HAP-1 (cell line): Measurements from ENCODE around the gene DRG1.
"Not testable (repeated sequence)": the region's sequence is repeated elsewhere in the genome, so short reads cannot be mapped to it uniquely, and the experiment has no call there.

ENCODE experiments used
- DNase-seq, 2 experiments: peaks; one replicate each; pipeline ENCODE4 v3.0.0-alpha.2; 2016 to 2020; ENCODE audit warnings: low spot score in 2 of 2
- H3K27me3 ChIP-seq: fragments of 250-450 bp; sonication (Bioruptor Pico); 2 replicates; pipeline ENCODE4 v1.5.1; 2020; ENCODE audit warnings: low read depth, mild to moderate bottlenecking, moderate library complexity
- H3K36me3 ChIP-seq: fragments of 250-450 bp; sonication (Bioruptor Pico); replicated peaks from 2 replicates; pipeline ENCODE4 v1.5.1; 2020; ENCODE audit warnings: mild to moderate bottlenecking
- H3K4me1 ChIP-seq: fragments of 250-450 bp; sonication (Bioruptor Pico); 2 replicates; pipeline ENCODE4 v1.5.1; 2020; ENCODE audit warnings: mild to moderate bottlenecking
- H3K4me3 ChIP-seq: fragments of 250-450 bp; sonication (Bioruptor Pico); 2 replicates; pipeline ENCODE4 v1.5.1; 2020; ENCODE audit warnings: mild to moderate bottlenecking, moderate library complexity
- H3K9me3 ChIP-seq: fragments of 250-450 bp; sonication (Bioruptor Pico); 2 replicates; pipeline ENCODE4 v1.5.1; 2020; ENCODE audit warnings: mild to moderate bottlenecking, moderate library complexity
- in situ Hi-C: fragments of 300-500 bp; cut with MboI; formaldehyde crosslinking; loops from 3 replicates; pipeline ENCODE4 v1.14.3; 2020; ENCODE audit warnings: low sequenced_read_pairs, inconsistent platforms, mixed read lengths

Gene DRG1, protein sequence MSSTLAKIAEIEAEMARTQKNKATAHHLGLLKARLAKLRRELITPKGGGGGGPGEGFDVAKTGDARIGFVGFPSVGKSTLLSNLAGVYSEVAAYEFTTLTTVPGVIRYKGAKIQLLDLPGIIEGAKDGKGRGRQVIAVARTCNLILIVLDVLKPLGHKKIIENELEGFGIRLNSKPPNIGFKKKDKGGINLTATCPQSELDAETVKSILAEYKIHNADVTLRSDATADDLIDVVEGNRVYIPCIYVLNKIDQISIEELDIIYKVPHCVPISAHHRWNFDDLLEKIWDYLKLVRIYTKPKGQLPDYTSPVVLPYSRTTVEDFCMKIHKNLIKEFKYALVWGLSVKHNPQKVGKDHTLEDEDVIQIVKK

DNA sequence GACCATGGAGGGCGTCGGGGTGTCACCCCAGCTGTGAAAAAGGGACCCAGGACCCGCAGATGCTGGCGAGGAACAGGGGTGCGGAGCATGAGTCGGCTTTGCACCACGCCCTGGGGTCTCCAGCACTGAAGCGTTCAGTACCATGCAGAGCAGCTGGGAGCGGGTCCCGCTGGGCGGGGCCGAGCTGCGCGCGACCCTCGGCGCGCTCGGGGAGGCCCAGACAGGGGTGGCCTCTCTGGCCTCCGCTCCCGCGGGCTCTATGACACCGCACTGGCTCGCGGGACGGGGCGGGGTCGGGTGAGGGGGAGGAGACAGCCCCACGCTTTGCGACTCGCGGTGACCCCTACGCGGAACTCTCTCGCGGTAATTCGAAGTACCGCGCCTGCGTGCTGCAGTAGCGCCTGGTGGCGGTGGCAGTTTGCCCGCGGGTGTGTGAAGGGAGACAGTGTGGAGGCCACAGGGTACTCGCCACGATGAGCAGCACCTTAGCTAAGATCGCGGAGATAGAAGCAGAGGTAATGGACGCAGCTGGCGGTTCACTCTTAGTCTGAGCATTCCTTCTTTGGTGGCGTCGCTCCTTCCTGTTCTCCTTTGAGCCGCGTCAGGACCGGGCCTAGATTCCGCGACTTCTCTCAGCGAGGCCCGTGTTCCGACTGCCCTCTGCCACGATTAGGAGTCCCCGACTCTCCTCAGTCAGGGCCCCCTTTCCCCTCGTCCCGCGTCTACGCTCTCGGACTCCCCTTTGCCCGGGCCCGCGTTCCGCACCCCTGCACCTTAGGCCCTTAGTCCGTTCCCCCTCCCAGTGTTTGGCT lies at the start of gene DRG1:
Gene DRG1 (plus strand): TSS at position 394 of the 812 bp plus-strand sequence. CDS start 80 bp downstream, at position 474.
- Histone ChIP-seq H3K9me3 (no peaks in the 10 kb centered on the region), H3K4me3 (peak within 1 kb of the TSS; percentile 90), H3K27me3 (no peaks in the 10 kb centered on the region), H3K4me1 (peaks cover 8% of the 10 kb centered on the region), H3K36me3 (peaks cover 33% of the 10 kb centered on the region)
- peak; percentile 94 to 99 for DNase-seq
- in situ Hi-C loops, result loop anchor here (5.0 to 25.0 kb wide), 2 partner anchors 52 to 112 kb away; partner anchors contain the start of genes PATZ1 and PIK3IP1

DNA sequence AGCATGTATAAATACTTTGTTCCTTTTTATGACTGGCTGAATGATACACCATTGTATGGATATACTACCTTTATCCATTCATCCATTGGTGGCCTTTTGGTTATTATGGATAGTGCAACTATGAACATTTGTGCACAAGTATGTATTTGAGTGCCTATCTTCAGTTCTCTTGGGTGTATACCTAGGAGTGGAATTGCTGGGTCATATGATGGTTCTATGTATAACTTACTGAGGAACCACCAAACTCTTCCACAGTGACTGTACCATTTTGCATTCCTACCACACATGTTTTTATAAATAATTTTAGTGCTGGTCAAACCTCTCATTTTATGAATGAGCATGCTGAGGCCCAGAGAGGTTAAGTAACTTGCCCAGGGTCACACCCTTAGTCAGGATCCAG lies 49.4 kb upstream of the DRG1 start:
- no peaks in the 10 kb centered on the region for H3K27me3 ChIP-seq
- no peaks in the 10 kb centered on the region for H3K36me3 ChIP-seq
- in situ Hi-C loops, result loop anchor here (5.0 kb wide), 1 partner anchor 47 kb away; the partner anchor contains the start of gene DRG1
- H3K4me1 ChIP-seq, result peaks cover 4% of the 10 kb centered on the region
- H3K9me3 ChIP-seq, result no peaks in the 10 kb centered on the region
- DNase-seq, result no peak
- no peak overlapping the region for H3K4me3 ChIP-seq

DNA sequence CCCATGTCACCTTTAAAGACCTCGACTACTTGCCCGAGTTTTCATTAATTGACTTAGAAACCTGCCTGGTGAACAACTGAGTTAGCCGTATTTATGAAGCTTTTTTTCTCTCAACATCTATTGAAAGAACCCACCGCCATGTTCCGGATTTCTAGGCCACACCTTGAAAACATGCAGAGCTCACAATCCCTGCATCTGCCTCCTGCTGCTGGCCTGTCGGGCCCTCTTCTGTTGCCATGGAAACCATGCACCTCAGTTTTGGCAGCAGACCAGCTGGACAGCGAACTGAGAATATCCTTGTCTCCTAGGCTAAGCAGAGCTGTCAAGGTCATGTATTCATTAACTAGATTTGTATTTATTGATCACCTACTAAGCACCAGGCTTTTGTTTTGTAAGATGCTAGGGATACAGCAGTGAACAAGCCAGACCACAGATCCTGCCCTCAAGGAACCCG lies 49.0 kb upstream of the DRG1 start:
- peak; percentile 66 to 80 for DNase-seq
- H3K4me1 ChIP-seq, result peaks cover 4% of the 10 kb centered on the region
- no peaks in the 10 kb centered on the region for H3K9me3 ChIP-seq
- H3K36me3 ChIP-seq, result no peaks in the 10 kb centered on the region
- in situ Hi-C loops, result no loop called here
- H3K27me3 ChIP-seq, result no peaks in the 10 kb centered on the region
- no peak overlapping the region for H3K4me3 ChIP-seq

DNA sequence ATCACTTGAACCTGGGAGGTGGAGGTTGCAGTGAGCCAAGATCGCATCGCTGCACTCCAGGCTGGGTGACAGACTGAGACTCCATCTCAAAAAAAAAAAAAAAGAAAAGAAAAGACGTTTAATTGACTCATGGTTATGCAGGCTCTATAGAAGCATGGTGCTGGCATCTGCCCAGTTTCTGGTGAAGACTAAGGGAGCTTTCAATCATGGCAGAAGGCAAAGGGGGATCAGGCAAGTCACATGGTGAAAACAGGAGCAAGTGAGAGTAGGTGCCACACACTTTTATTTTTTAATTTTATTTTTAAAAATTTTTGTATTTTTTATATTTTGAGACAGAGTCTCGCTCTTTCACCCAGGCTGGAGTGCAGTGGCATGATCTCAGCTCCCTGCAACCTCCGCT lies 44.9 kb upstream of the DRG1 start:
- in situ Hi-C loops, result no loop called here
- H3K9me3 ChIP-seq, result no peaks in the 10 kb centered on the region
- H3K4me1 ChIP-seq, result no peaks in the 10 kb centered on the region
- peaks cover 3% of the 10 kb centered on the region; the same call in 1 of the 2 replicates for H3K27me3 ChIP-seq
- no peaks in the 10 kb centered on the region for H3K36me3 ChIP-seq
- no peak overlapping the region for H3K4me3 ChIP-seq
- no peak for DNase-seq

DNA sequence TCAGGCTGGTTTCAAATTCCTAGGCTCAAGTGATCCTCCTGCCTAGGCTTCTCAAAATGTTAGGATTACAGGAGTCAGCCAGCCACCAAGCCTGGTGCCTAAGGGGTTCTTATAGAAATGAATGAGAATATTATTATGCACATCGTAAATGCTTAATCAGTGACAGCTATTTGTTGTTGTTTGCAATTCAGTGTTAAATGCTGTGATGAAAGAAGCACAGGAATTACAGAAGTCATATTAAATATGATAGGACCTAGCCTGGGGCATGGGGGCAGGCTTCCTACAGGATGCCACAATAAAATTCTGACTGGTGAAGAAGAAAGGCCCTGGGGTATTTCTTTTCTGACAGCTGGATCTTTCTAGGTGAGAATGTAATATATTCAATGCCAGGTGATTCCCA lies 39.4 kb upstream of the DRG1 start:
- Histone ChIP-seq H3K4me1 (peaks cover 7% of the 10 kb centered on the region), H3K27me3 (peaks cover 3% of the 10 kb centered on the region; the same call in 1 of the 2 replicates), H3K36me3 (no peaks in the 10 kb centered on the region), H3K4me3 (no peak overlapping the region), H3K9me3 (no peaks in the 10 kb centered on the region)
- DNase-seq, result peak; percentile 31 to 39
- in situ Hi-C loops, result no loop called here

DNA sequence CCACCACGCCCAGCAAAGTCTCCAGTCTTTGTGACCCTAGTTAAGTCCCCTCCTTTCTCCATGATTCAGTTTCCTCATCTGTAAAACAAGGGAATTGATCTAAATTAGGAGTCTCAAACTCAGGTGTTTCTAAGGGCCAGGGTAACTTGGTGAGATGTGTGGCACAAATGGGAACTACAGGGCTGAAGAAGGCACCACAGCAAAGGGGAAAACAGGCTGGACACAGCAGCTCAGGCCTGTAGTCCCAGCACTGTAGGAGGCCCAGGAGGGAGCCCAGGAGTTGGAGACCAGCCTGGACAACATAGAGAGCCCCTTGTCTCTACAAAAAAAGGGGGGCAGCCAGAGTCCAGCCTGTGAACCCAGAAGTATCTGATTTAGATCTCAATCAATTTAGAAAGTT lies 37.7 kb upstream of the DRG1 start:
- Histone ChIP-seq H3K4me1 (peaks cover 7% of the 10 kb centered on the region), H3K36me3 (no peaks in the 10 kb centered on the region), H3K9me3 (no peaks in the 10 kb centered on the region), H3K27me3 (peaks cover 3% of the 10 kb centered on the region; the same call in 1 of the 2 replicates), H3K4me3 (no peak overlapping the region)
- in situ Hi-C loops, result no loop called here
- DNase-seq, result no peak

DNA sequence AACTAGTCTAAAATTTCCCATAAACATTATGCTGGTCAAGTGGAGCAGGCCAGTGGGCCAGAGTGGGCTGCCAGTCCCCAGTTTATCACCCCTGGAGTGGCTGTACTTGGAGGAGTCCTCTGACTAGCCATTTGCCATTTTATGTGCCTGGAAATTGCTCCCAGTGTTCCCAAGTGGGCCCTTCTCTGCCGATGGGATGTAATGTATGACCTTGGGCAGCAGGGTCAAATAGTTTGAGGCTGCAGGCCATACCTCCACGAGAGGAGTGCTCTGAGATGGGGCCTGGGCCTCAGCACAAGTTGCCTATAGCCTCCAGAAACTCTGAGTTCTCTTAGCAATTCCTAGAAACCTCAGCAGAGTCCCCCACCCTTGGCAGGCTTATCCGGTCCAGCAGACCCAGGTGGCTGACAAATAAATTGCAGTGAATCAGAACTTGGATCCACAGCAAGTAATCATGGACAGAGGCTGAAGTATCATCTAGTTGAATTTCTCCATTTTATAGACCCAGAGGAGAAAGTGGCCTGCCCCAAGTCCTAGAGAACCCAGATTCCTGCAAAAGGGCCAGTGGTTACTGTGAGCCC lies 35.4 kb upstream of the DRG1 start:
- Histone ChIP-seq H3K4me3 (no peak overlapping the region), H3K4me1 (peaks cover 7% of the 10 kb centered on the region), H3K27me3 (no peaks in the 10 kb centered on the region), H3K9me3 (no peaks in the 10 kb centered on the region), H3K36me3 (no peaks in the 10 kb centered on the region)
- DNase-seq, result no peak
- in situ Hi-C loops, result no loop called here

DNA sequence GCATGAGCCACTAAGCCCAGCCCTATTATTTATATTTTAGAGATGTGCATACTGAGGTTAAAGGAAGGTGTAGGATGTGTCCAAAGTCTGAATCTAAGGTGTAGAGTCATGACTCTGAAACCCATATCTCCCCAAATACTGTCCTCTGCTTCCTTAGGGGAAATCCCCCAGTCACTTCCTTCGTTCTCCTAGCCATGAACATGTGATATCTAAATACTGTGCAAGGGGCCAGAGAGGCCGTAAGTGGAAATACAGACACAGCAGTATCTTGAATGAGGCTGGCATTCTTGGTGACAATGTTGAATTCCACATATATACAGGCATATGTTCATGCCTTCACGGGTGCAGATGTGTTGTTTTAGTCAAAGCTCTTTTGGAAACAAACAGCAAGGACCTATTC lies 32.0 kb upstream of the DRG1 start:
- no peaks in the 10 kb centered on the region for H3K27me3 ChIP-seq
- no peak for DNase-seq
- in situ Hi-C loops, result no loop called here
- H3K4me3 ChIP-seq, result no peak overlapping the region
- H3K9me3 ChIP-seq, result no peaks in the 10 kb centered on the region
- no peaks in the 10 kb centered on the region for H3K36me3 ChIP-seq
- no peaks in the 10 kb centered on the region for H3K4me1 ChIP-seq

DNA sequence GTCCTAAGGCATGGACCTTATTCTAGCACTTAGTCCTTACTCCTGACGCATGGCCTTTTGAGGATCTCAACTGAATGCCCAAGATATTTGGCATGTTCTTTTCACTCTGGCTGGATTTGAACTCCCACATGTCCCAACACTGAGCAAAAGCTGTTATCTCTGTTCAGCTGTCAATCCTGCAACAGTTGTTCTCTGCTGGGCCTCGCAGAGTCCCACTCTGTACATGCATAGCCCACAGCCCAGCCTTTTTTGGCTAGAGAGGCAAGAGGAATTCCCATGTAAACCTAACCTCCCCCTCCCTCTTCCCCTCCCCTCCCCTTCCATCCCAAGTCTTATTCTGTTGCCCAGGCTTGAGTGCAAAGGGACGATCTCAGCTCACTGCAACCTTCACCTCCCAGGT lies 21.8 kb upstream of the DRG1 start:
- no peaks in the 10 kb centered on the region for H3K9me3 ChIP-seq
- DNase-seq, result no peak
- in situ Hi-C loops, result loop anchor here (25.0 kb wide), 1 partner anchor 90 kb away; the partner anchor contains the start of gene PIK3IP1
- no peaks in the 10 kb centered on the region for H3K4me1 ChIP-seq
- H3K36me3 ChIP-seq, result no peaks in the 10 kb centered on the region
- H3K4me3 ChIP-seq, result no peak overlapping the region
- 0 out of 2 replicates have a peak, but pooled peaks cover under 1% of the 10 kb centered on the region for H3K27me3 ChIP-seq

DNA sequence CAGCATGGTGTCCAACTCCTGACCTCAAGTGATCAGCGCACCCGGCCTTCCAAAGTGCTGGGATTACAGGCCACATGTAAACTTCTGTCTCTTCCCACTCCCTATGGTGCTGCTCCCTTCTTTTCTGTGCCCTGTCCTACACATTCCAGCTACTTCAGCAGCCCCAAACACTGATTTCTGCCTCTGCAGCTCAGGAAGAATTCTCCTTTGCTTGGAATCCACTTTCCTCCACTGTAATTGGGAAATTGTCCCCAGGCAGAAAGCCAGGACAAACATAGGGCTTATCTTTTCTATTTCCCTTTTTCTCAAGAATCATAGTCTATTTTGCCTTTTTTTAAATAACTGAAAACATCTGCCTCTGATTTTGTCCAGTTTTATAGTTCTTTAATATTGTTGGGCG lies 21.3 kb upstream of the DRG1 start:
- Histone ChIP-seq H3K27me3 (0 out of 2 replicates have a peak, but pooled peaks cover 2% of the 10 kb centered on the region), H3K36me3 (no peaks in the 10 kb centered on the region), H3K9me3 (no peaks in the 10 kb centered on the region), H3K4me1 (no peaks in the 10 kb centered on the region), H3K4me3 (no peak overlapping the region)
- in situ Hi-C loops, result loop anchor here (25.0 kb wide), 1 partner anchor 91 kb away; the partner anchor contains the start of gene PIK3IP1
- DNase-seq, result no peak

DNA sequence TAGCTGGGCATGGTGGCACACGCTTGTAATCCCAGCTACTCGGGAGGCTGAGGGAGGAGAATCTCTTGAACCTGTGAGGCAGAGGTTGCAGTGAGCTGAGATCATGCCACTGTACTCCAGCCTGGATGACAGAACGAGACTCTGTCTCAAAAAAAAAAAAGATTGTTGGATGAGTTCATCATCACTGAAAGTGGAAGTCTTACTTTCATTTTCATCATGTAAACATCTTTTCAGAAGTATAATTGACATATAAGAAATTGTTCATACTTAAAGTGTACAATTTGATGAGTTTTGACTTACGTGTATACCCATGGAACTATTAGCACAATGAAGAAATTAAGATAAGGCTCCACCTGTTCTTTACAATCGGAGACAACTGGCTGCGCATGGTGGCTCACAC lies 20.8 kb upstream of the DRG1 start:
- H3K36me3 ChIP-seq, H3K27me3 ChIP-seq, DNase-seq, H3K4me1 ChIP-seq, H3K4me3 ChIP-seq, H3K9me3 ChIP-seq: not testable (repeated sequence)
- in situ Hi-C loops, result loop anchor here (25.0 kb wide), 1 partner anchor 91 kb away; the partner anchor contains the start of gene PIK3IP1

DNA sequence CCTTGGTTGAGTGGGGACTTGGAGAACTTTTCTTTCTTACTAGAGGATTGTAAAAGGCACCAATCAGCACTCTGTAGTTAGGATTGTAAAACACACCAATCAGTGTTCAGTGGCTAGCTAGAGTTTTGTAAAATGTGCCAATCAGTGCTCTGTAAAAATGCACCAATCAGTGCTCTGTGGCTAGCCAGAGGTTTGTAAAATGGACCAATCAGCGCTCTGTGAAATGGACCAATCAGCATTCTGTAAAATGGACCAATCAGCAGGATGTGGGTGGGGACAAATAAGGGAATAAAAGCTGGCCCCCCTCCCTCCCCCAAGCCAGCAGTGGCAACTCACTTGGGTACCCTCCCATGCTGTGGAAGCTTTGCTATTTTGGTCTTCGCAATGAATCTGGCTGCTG lies 5.5 kb upstream of the DRG1 start:
- no peaks in the 10 kb centered on the region for H3K9me3 ChIP-seq
- no peak overlapping the region for H3K4me3 ChIP-seq
- H3K27me3 ChIP-seq, result no peaks in the 10 kb centered on the region
- H3K36me3 ChIP-seq, result no peaks in the 10 kb centered on the region
- H3K4me1 ChIP-seq, result peaks cover 4% of the 10 kb centered on the region
- DNase-seq, result no peak
- in situ Hi-C loops, result loop anchor here (25.0 kb wide), 1 partner anchor 107 kb away; the partner anchor contains the start of gene PIK3IP1

DNA sequence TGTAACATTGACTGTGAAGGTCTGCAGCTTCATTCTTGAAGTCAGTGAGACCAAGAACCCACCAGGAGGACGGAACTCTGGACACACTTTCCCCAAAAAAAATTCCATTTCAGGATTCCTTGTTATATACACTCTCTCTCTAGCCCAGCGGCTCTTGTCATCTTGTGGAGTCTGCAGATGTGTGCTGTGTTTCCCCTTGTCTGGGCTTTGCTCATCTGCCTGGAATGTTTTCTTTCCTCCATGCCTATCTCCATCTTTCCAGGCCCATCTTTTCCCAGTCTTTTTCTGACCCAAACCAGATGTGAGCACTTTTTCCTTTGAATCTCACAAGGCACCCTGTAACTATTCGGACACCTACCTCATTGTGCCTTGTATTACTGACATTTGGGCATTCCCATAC lies 5.1 kb upstream of the DRG1 start:
- Histone ChIP-seq H3K4me1 (peaks cover 5% of the 10 kb centered on the region), H3K9me3 (no peaks in the 10 kb centered on the region), H3K27me3 (no peaks in the 10 kb centered on the region), H3K36me3 (no peaks in the 10 kb centered on the region), H3K4me3 (no peak overlapping the region)
- in situ Hi-C loops, result loop anchor here (25.0 kb wide), 1 partner anchor 107 kb away; the partner anchor contains the start of gene PIK3IP1
- no peak for DNase-seq
